ENCODE results near the gene APBA2. TPM values are rescaled to one million over a fixed set of nuclear protein-coding genes. Genes with fewer than 3 reads are reported as not detected.

The APBA2 gene
- polyA plus RNA-seq, 1 donor = 3.5 TPM

DNA sequence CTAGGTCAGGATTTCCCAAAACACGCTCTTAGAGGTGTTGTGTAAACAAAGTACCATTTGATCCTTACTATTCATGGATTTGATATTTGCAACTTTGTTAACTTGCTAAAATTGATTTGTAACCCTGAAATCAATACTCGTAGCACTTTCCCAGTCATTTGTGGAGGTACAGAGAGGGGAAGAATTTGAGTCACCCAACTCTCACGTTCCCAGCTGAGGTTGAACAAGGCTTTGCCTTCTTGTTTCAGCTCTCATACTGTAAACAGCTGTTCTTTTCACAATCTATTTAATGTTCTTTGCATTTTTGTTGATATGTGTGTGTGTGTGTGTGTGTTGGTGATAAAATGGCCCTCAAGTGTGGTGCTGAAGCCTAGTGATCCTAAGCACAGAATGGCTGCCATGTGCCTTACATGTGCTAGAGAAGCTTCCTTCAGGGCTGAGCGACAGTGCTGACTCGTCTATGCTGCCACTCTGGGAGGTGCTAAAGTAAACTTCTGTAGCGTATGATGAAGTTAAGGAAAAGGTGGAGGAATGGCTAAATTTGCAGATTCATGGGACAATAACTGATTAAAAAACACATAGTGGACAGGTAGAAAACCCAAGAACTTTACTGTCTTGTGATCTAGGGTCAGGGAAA is 173.2 kb downstream of the APBA2 start:
- no peaks in the 10 kb centered on the region for H3K4me1 ChIP-seq (ENCODE audit: control insufficient read depth, insufficient read depth, low read length)
- H3K9me3 ChIP-seq (ENCODE audit: control insufficient read depth, low read depth, low read length) = peaks cover 2% of the 10 kb centered on the region
- DNase-seq = no peak
- no peak overlapping the region for H3K27ac ChIP-seq (ENCODE audit: low read length)
- H3K27me3 ChIP-seq (ENCODE audit: control insufficient read depth, insufficient read depth, low read length) = no peaks in the 10 kb centered on the region
- H3K36me3 ChIP-seq (ENCODE audit: control insufficient read depth, insufficient read depth, low read length) = no peaks in the 10 kb centered on the region
- no peak overlapping the region for H3K4me3 ChIP-seq (ENCODE audit: low read length)
- 94% methylated on average over 4 of the region's 6 CpGs for WGBS (ENCODE audit: insufficient coverage, low lambda C conversion rate)

GRCh38 chr15:29059871-29060640 is 174.3 kb downstream of the APBA2 start:
- no peaks in the 10 kb centered on the region for H3K27me3 ChIP-seq (ENCODE audit: control insufficient read depth, insufficient read depth, low read length)
- H3K9me3 ChIP-seq (ENCODE audit: control insufficient read depth, low read depth, low read length) = no peaks in the 10 kb centered on the region
- H3K4me3 ChIP-seq (ENCODE audit: low read length) = no peak overlapping the region
- DNase-seq = no peak
- no peak overlapping the region for H3K27ac ChIP-seq (ENCODE audit: low read length)
- H3K4me1 ChIP-seq (ENCODE audit: control insufficient read depth, insufficient read depth, low read length) = no peaks in the 10 kb centered on the region
- H3K36me3 ChIP-seq (ENCODE audit: control insufficient read depth, insufficient read depth, low read length) = no peaks in the 10 kb centered on the region
- no CpG with 5 or more reads among the region's 16 CpGs for WGBS (ENCODE audit: insufficient coverage, low lambda C conversion rate)

- no CpG with 5 or more reads among the region's 6 CpGs for WGBS (ENCODE audit: insufficient coverage, low lambda C conversion rate)
- H3K4me3 ChIP-seq (ENCODE audit: low read length) = no peak overlapping the region
- no peaks in the 10 kb centered on the region for H3K27me3 ChIP-seq (ENCODE audit: control insufficient read depth, insufficient read depth, low read length)
- no peak overlapping the region for H3K27ac ChIP-seq (ENCODE audit: low read length)
- DNase-seq = no peak
- no peaks in the 10 kb centered on the region for H3K9me3 ChIP-seq (ENCODE audit: control insufficient read depth, low read depth, low read length)
- H3K4me1 ChIP-seq (ENCODE audit: control insufficient read depth, insufficient read depth, low read length) = no peaks in the 10 kb centered on the region
- H3K36me3 ChIP-seq (ENCODE audit: control insufficient read depth, insufficient read depth, low read length) = no peaks in the 10 kb centered on the region
These were observed 176.0 kb downstream of the APBA2 start for GRCh38 chr15:29061746-29062145.

GRCh38 chr15:29062179-29062591 is 176.4 kb downstream of the APBA2 start:
- DNase-seq = no peak
- H3K27me3 ChIP-seq (ENCODE audit: control insufficient read depth, insufficient read depth, low read length) = no peaks in the 10 kb centered on the region
- no peaks in the 10 kb centered on the region for H3K4me1 ChIP-seq (ENCODE audit: control insufficient read depth, insufficient read depth, low read length)
- no peaks in the 10 kb centered on the region for H3K36me3 ChIP-seq (ENCODE audit: control insufficient read depth, insufficient read depth, low read length)
- H3K4me3 ChIP-seq (ENCODE audit: low read length) = no peak overlapping the region
- H3K27ac ChIP-seq (ENCODE audit: low read length) = no peak overlapping the region
- WGBS (ENCODE audit: insufficient coverage, low lambda C conversion rate) = no CpG with 5 or more reads among the region's 10 CpGs
- H3K9me3 ChIP-seq (ENCODE audit: control insufficient read depth, low read depth, low read length) = no peaks in the 10 kb centered on the region

DNA sequence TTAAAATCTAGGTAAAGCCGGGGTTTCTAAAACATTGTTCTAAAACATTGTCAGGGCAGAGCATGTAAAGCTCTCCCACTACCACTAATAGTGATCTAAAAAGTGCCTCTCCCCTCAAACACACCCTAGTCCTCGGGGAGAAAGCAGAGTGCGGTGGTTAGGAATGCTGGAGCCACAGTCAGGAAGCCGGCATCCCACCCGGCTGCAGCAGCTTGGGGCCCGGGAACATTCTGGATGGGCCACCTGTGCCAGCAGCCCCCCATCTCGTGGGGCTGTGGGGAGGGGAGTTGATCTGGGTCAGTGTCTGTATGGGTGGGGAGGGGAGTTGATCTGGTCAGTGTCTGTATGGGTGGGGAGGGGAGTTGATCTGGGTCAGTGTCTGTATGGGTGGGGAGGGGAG is 176.9 kb downstream of the APBA2 start:
- H3K36me3 ChIP-seq (ENCODE audit: control insufficient read depth, insufficient read depth, low read length) = no peaks in the 10 kb centered on the region

GRCh38 chr15:29063646-29064045 is 177.9 kb downstream of the APBA2 start:
- Histone ChIP-seq H3K9me3 (ENCODE audit: control insufficient read depth, low read depth, low read length) (no peaks in the 10 kb centered on the region), H3K27ac (ENCODE audit: low read length) (no peak overlapping the region), H3K4me1 (ENCODE audit: control insufficient read depth, insufficient read depth, low read length) (no peaks in the 10 kb centered on the region), H3K36me3 (ENCODE audit: control insufficient read depth, insufficient read depth, low read length) (no peaks in the 10 kb centered on the region), H3K27me3 (ENCODE audit: control insufficient read depth, insufficient read depth, low read length) (no peaks in the 10 kb centered on the region), H3K4me3 (ENCODE audit: low read length) (no peak overlapping the region)
- DNase-seq = no peak
- no CpG with 5 or more reads among the region's 5 CpGs for whole genome bisulfite sequencing (ENCODE audit: insufficient coverage, low lambda C conversion rate)

More for the DNA sequence above, 176.9 kb downstream of the APBA2 start:
- Histone ChIP-seq H3K27me3 (ENCODE audit: control insufficient read depth, insufficient read depth, low read length) (no peaks in the 10 kb centered on the region), H3K27ac (ENCODE audit: low read length) (no peak overlapping the region), H3K4me1 (ENCODE audit: control insufficient read depth, insufficient read depth, low read length) (no peaks in the 10 kb centered on the region), H3K9me3 (ENCODE audit: control insufficient read depth, low read depth, low read length) (no peaks in the 10 kb centered on the region), H3K4me3 (ENCODE audit: low read length) (no peak overlapping the region)
- no peak for DNase-seq
- WGBS (ENCODE audit: insufficient coverage, low lambda C conversion rate) = no CpG with 5 or more reads among the region's 7 CpGs

DNA sequence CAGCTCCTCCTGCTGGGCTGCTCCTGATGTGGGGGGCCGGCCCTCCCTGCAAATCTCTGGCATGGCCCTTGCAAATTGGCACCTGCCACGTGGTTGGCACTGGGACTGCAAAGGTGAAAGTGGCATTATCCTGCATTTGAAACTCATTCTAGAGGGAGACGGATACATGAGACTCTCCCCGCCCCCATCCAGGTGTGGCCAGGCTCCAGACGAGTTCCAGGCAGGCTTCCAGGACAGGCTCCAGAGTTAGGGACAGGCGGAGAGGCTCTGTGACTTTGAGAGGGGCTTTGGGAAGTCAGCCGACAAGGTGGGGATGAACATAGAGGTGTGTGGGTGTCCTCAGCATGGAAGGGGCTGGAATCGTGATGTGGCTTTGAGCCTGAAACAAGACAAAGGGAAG is 178.5 kb downstream of the APBA2 start:
- no CpG with 5 or more reads among the region's 8 CpGs for WGBS (ENCODE audit: insufficient coverage, low lambda C conversion rate)
- Histone ChIP-seq H3K4me3 (ENCODE audit: low read length) (no peak overlapping the region), H3K27ac (ENCODE audit: low read length) (no peak overlapping the region)

GRCh38 chr15:29064731-29065130 is 179.0 kb downstream of the APBA2 start:
- Histone ChIP-seq H3K4me1 (ENCODE audit: control insufficient read depth, insufficient read depth, low read length) (no peaks in the 10 kb centered on the region), H3K27me3 (ENCODE audit: control insufficient read depth, insufficient read depth, low read length) (no peaks in the 10 kb centered on the region), H3K27ac (ENCODE audit: low read length) (no peak overlapping the region), H3K4me3 (ENCODE audit: low read length) (no peak overlapping the region), H3K9me3 (ENCODE audit: control insufficient read depth, low read depth, low read length) (no peaks in the 10 kb centered on the region), H3K36me3 (ENCODE audit: control insufficient read depth, insufficient read depth, low read length) (no peaks in the 10 kb centered on the region)
- no peak for DNase-seq
- no CpG with 5 or more reads among the region's 8 CpGs for WGBS (ENCODE audit: insufficient coverage, low lambda C conversion rate)

More for the DNA sequence above, 178.5 kb downstream of the APBA2 start:
- Histone ChIP-seq H3K27me3 (ENCODE audit: control insufficient read depth, insufficient read depth, low read length) (no peaks in the 10 kb centered on the region), H3K4me1 (ENCODE audit: control insufficient read depth, insufficient read depth, low read length) (no peaks in the 10 kb centered on the region), H3K36me3 (ENCODE audit: control insufficient read depth, insufficient read depth, low read length) (no peaks in the 10 kb centered on the region), H3K9me3 (ENCODE audit: control insufficient read depth, low read depth, low read length) (no peaks in the 10 kb centered on the region)
- no peak for DNase-seq

- Histone ChIP-seq H3K4me3 (ENCODE audit: low read length) (no peak overlapping the region), H3K27me3 (ENCODE audit: control insufficient read depth, insufficient read depth, low read length) (no peaks in the 10 kb centered on the region), H3K27ac (ENCODE audit: low read length) (no peak overlapping the region), H3K4me1 (ENCODE audit: control insufficient read depth, insufficient read depth, low read length) (no peaks in the 10 kb centered on the region), H3K9me3 (ENCODE audit: control insufficient read depth, low read depth, low read length) (no peaks in the 10 kb centered on the region), H3K36me3 (ENCODE audit: control insufficient read depth, insufficient read depth, low read length) (no peaks in the 10 kb centered on the region)
- no CpG with 5 or more reads among the region's 5 CpGs for WGBS (ENCODE audit: insufficient coverage, low lambda C conversion rate)
- no peak for DNase-seq
These were observed 179.8 kb downstream of the APBA2 start for GRCh38 chr15:29065571-29065970.

DNA sequence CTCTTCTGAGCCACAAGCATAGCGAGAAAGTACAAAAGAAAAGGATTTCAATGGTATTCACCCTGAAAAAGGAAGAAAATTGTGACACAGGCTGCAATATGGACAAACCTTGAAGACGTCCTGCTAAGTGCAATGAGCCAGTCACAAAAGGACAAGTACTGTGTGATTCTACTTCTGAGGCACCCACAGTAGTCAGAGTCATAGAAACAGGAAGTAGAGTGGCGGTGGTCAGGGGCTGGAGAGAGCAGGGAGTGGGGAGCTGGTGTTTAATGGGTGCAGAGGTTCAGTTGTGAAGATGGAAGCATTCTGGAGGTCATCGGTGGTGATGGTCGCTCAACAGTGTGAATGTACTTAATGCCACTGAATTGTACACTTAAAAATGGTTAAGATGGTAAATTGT is 180.5 kb downstream of the APBA2 start:
- WGBS (ENCODE audit: insufficient coverage, low lambda C conversion rate) = 95% methylated on average over 3 of the region's 5 CpGs
- H3K4me3 ChIP-seq (ENCODE audit: low read length) = no peak overlapping the region
- no peaks in the 10 kb centered on the region for H3K36me3 ChIP-seq (ENCODE audit: control insufficient read depth, insufficient read depth, low read length)
- DNase-seq = no peak
- H3K27ac ChIP-seq (ENCODE audit: low read length) = no peak overlapping the region
- H3K27me3 ChIP-seq (ENCODE audit: control insufficient read depth, insufficient read depth, low read length) = no peaks in the 10 kb centered on the region
- no peaks in the 10 kb centered on the region for H3K9me3 ChIP-seq (ENCODE audit: control insufficient read depth, low read depth, low read length)
- H3K4me1 ChIP-seq (ENCODE audit: control insufficient read depth, insufficient read depth, low read length) = no peaks in the 10 kb centered on the region

GRCh38 chr15:29066838-29067237 is 181.1 kb downstream of the APBA2 start:
- Histone ChIP-seq H3K4me3 (ENCODE audit: low read length) (no peak overlapping the region), H3K4me1 (ENCODE audit: control insufficient read depth, insufficient read depth, low read length) (no peaks in the 10 kb centered on the region), H3K9me3 (ENCODE audit: control insufficient read depth, low read depth, low read length) (no peaks in the 10 kb centered on the region), H3K27me3 (ENCODE audit: control insufficient read depth, insufficient read depth, low read length) (no peaks in the 10 kb centered on the region), H3K36me3 (ENCODE audit: control insufficient read depth, insufficient read depth, low read length) (no peaks in the 10 kb centered on the region), H3K27ac (ENCODE audit: low read length) (no peak overlapping the region)
- no peak for DNase-seq
- 100% methylated on average over 1 of the region's 2 CpGs for WGBS (ENCODE audit: insufficient coverage, low lambda C conversion rate)
